NCI-H146 (cell line): Measurements from ENCODE around the gene CMIP.

Experiments used
- DNase-seq: peaks from one replicate; lab custom pipeline; 2025; lab: John Stamatoyannopoulos, UW

The CMIP gene

GRCh38 chr16:81447383-81448101 lies 2.9 kb downstream of the CMIP start:
- peak; percentile 12 for DNase-seq

GRCh38 chr16:81448154-81449131 lies 3.8 kb downstream of the CMIP start:
- DNase-seq, result peak; percentile 20

GRCh38 chr16:81449241-81449640 lies 4.6 kb downstream of the CMIP start:
- DNase-seq, result no peak

- no peak for DNase-seq
Measured at GRCh38 chr16:81449899-81450608, 5.4 kb downstream of the CMIP start.

GRCh38 chr16:81450783-81451491 lies 6.3 kb downstream of the CMIP start:
- DNase-seq, result no peak

GRCh38 chr16:81451753-81452680 lies 7.4 kb downstream of the CMIP start:
- no peak for DNase-seq

- no peak for DNase-seq
Measured at GRCh38 chr16:81453091-81453728, 8.6 kb downstream of the CMIP start.

- DNase-seq, result no peak
Measured at GRCh38 chr16:81454044-81454443, 9.4 kb downstream of the CMIP start.

GRCh38 chr16:81455006-81455405 lies 10.4 kb downstream of the CMIP start:
- DNase-seq, result no peak

- no peak for DNase-seq
Measured at GRCh38 chr16:81455720-81456494, 11.3 kb downstream of the CMIP start.

- no peak for DNase-seq
Measured at GRCh38 chr16:81456523-81457325, 12.1 kb downstream of the CMIP start.

GRCh38 chr16:81457326-81458133 lies 12.9 kb downstream of the CMIP start:
- DNase-seq, result no peak

GRCh38 chr16:81458149-81458669 lies 13.6 kb downstream of the CMIP start:
- DNase-seq, result no peak

- DNase-seq, result no peak
Measured at GRCh38 chr16:81458827-81459598, 14.4 kb downstream of the CMIP start.

GRCh38 chr16:81460075-81460474 lies 15.5 kb downstream of the CMIP start:
- no peak for DNase-seq

- no peak for DNase-seq
Measured at GRCh38 chr16:81461243-81461642, 16.6 kb downstream of the CMIP start.

- DNase-seq, result no peak
Measured at GRCh38 chr16:81461766-81462165, 17.2 kb downstream of the CMIP start.
